Esophagus squamous epithelium (tissue), 5 donors: Measurements from ENCODE around the gene TRAPPC3L. TPM values are rescaled to one million over a fixed set of nuclear protein-coding genes. Genes with fewer than 3 reads are reported as not detected.

ENCODE experiments used
- DNase-seq: peaks from one replicate; lab custom pipeline; 2025; lab: John Stamatoyannopoulos, UW
- H3K27ac ChIP-seq, 4 donors: fragments of 200-600 bp; sonication (generic); one replicate each; pipeline ENCODE4 v1.5.1; 2016 to 2019; ENCODE audit warnings: mild to moderate bottlenecking in 1 of 4
- H3K27me3 ChIP-seq, 4 donors: fragments of 200-600 bp; sonication (generic); 1 replicate in 3 of 4; 2 replicates in 1 of 4; pipeline versions ENCODE4 v1.5.1 to v1.6.0; 2017 to 2021; ENCODE audit warnings: antibody characterized with exemption in 1 of 4
- H3K36me3 ChIP-seq, 3 donors: fragments of 200-600 bp; sonication (generic); one replicate each; pipeline ENCODE4 v1.5.1; 2016 to 2019
- H3K4me1 ChIP-seq, 3 donors: fragments of 200-600 bp; sonication (generic); one replicate each; pipeline ENCODE4 v1.5.1; 2017 to 2019
- H3K4me3 ChIP-seq, 4 donors: fragments of 200-600 bp; sonication (generic); 1 replicate in 3 of 4; 2 replicates in 1 of 4; pipeline ENCODE4 v1.5.1; 2016 to 2019; ENCODE audit warnings: mild to moderate bottlenecking in 2 of 4, moderate library complexity in 1 of 4
- H3K9me3 ChIP-seq, 3 donors: fragments of 200-600 bp; sonication (generic); one replicate each; pipeline ENCODE4 v1.5.1; 2016 to 2019
- CTCF ChIP-seq, 6 experiments: fragments of 450-650 bp in 4 of 6; fragments of 200-600 bp in 2 of 6; sonication (generic) in 2 of 6; IDR thresholded peaks; one replicate each; pipeline ENCODE4 v1.5.1; 2016 to 2019; ENCODE audit warnings: antibody characterized with exemption in 6 of 6, mild to moderate bottlenecking in 4 of 6, moderate library complexity in 4 of 6
- POLR2A ChIP-seq, 4 donors: fragments of 450-650 bp; IDR thresholded peaks; one replicate each; pipeline ENCODE4 v1.6.1; 2017; ENCODE audit warnings: antibody characterized with exemption in 4 of 4, mild to moderate bottlenecking in 4 of 4, moderate library complexity in 3 of 4
- WGBS, 2 donors: methylation state at CpG; one replicate each; pipeline ENCODE4 v1.1.5; 2018; 5-methylcytosine and 5-hydroxymethylcytosine counted together
- intact Hi-C: fragments of 100-400 bp; cut with DNase I; formaldehyde crosslinking; loops from one replicate; pipeline ENCODE4 v1.15.0; 2022
- total RNA-seq, 4 donors: library from RNA; depleted of rRNA; stranded (reverse); fragments of >200 nt; gene quantifications; one replicate each; pipeline ENCODE4 v1.1.0, GENCODE V29; 2016
- donor health status: DM: yes; HTN: yes; CAD: no.

TRAPPC3L gene
- total RNA-seq, 4 donors from 2014 or later: not detected

DNA sequence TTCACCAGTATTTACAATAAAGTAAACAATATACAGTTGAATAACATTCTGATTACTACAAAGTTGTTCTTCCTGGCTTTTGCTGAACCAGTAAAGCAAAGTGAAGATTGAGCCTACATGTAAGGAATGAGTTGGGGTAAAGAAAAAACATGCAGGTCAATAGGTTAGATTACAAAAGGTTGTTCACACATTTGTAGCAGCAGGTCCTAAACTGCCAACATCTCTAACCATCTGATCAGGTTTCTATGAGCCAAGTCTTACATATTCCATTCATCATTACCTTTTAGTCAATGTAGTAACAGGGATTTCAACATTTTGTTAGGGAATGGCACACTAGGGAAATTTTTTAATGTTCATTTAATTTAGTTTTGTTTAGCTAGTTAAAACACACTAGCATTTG is 93.6 kb downstream of the TRAPPC3L start:
- Histone ChIP-seq H3K27me3 (no peaks in the 10 kb centered on the region), H3K4me3 (no peak overlapping the region), H3K4me1 (peaks cover 0 to 14% (median 8%) of the 10 kb centered on the region in 3 donors), H3K27ac (no peak overlapping the region), H3K36me3 (no peaks in the 10 kb centered on the region), H3K9me3 (no peaks in the 10 kb centered on the region)
- intact Hi-C loops: no loop called here
- DNase-seq: no peak
- TF ChIP-seq POLR2A (IDR thresholded peaks at IDR 0.05) (no peak), CTCF (IDR thresholded peaks at IDR 0.05) (no peak)

DNA sequence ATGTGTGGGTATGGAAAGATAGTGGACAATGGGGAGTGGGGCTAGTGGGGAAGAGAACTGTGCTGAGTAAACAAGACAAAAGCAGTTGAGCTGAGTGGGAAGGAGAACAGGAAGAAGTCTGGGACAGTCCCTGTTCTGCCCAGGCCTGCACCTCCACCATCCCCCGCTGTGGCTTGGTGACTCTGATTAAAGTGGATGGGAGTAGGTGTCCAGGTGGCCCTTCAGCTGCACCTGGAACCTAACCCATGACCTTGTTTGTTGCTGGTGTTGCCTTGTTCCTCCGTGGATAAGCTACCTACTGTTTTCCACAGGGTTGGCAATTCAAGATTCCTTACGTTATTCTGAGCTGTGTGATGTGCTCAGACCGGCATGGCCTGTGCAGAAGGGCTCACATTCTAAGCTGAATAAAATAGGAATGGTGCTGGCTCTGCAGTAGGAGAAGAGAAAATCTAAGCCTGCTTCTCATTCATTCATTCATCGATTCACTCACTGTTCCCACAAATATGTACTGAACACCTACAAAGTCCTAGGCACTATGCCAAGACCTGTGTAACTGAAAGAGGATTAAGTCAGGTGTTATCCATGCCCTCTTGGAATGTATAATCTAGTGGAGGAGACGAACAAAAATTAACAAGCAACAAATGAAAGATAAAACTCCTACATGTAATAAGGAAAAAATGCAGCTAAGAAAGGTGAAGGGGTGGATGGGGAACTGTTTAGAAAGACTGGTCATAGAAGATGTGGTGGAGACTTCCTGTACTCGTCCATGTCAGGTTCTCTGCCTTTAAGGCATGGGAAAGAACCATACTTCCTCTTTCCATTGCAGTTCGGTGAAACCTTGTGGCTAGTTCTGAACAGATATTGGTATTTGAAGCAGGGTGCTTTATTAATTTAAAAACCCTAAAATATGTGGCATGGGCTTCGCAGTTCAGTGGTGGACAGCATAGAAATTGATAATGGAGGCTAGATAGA is 94.4 kb downstream of the TRAPPC3L start:
- Histone ChIP-seq H3K36me3 (no peaks in the 10 kb centered on the region), H3K27ac (peak overlapping the region in 1 of 4 donors; percentile 6), H3K27me3 (no peaks in the 10 kb centered on the region), H3K4me3 (no peak overlapping the region), H3K9me3 (no peaks in the 10 kb centered on the region), H3K4me1 (peaks cover 0 to 14% (median 8%) of the 10 kb centered on the region in 3 donors)
- no peak for TF ChIP-seq POLR2A (IDR thresholded peaks at IDR 0.05)
- TF ChIP-seq CTCF (IDR thresholded peaks at IDR 0.05): no peak
- no peak for DNase-seq
- intact Hi-C loops: no loop called here
- 36 to 43% methylated on average over 9 of the region's 9 CpGs for WGBS, 2 donors

DNA sequence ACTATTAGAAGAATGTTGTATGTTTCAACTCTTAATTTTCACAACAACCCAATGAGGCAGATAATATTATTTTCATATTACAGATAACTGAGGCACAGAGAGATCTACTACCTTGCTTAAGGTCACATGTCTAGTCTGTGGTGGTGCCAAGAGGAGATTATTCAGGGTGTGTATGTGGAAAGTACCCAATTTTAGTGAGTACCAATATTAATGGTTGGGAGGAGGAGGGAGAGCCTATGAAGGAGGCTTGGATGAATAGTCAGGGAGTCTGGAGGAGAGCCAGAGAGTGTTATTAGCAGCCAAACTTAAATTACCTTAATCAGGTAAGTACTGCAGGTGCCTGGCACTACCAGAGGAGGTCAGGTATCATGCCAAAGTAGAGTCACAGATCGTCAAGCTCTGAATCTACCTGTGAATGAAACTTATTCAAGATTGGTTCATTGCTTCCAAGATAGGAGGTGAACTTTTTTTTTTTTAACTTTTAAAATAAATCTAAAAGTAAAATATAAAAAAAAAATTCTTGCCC is 95.2 kb downstream of the TRAPPC3L start:
- H3K27ac ChIP-seq: no peak overlapping the region
- no peaks in the 10 kb centered on the region for H3K36me3 ChIP-seq
- H3K4me1 ChIP-seq: peaks cover 0 to 14% (median 8%) of the 10 kb centered on the region in 3 donors
- no peak for DNase-seq
- H3K4me3 ChIP-seq: no peak overlapping the region
- no peaks in the 10 kb centered on the region for H3K27me3 ChIP-seq
- intact Hi-C loops: no loop called here
- no peaks in the 10 kb centered on the region for H3K9me3 ChIP-seq
- 50 to 58% methylated on average over 1 of the region's 1 CpG for WGBS, 2 donors
- TF ChIP-seq CTCF (IDR thresholded peaks at IDR 0.05): no peak
- no peak for TF ChIP-seq POLR2A (IDR thresholded peaks at IDR 0.05)

GRCh38 chr6:116449565-116449964 is 95.9 kb downstream of the TRAPPC3L start:
- Histone ChIP-seq H3K4me1 (peaks cover 0 to 14% (median 8%) of the 10 kb centered on the region in 3 donors), H3K36me3 (no peaks in the 10 kb centered on the region), H3K27ac (no peak overlapping the region), H3K4me3 (no peak overlapping the region), H3K9me3 (no peaks in the 10 kb centered on the region), H3K27me3 (no peaks in the 10 kb centered on the region)
- no peak for TF ChIP-seq CTCF (IDR thresholded peaks at IDR 0.05)
- TF ChIP-seq POLR2A (IDR thresholded peaks at IDR 0.05): no peak
- intact Hi-C loops: no loop called here
- 79 to 100% methylated on average over 1 of the region's 1 CpG for WGBS, 2 donors
- no peak for DNase-seq

DNA sequence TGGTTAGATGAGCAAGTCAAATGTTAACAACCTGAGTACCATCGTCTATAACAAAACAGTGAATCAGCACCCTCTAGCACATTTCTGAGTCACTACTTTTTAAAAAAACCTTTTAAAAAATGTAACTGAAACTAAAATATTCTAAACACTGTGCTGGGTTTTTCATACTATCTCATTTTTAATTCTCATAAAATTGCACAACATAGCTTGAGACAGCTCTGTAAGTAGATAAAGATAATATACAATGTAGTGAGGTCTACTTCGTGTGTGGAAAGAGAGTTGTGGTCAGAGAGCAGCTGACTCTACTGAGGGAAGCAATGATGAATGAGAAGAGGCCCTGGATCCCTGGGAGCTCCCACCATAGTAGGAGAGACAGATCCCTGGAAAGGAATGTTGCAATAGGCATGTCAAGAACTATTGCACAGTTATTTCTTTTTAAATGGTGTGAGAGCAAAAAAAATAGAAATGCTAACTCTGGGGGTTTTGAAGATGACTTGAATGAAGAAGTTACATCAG is 97.9 kb downstream of the TRAPPC3L start:
- WGBS, 2 donors: 7 to 8% methylated on average over 2 of the region's 2 CpGs
- Histone ChIP-seq H3K36me3 (no peaks in the 10 kb centered on the region), H3K4me3 (no peak overlapping the region), H3K27me3 (no peaks in the 10 kb centered on the region), H3K9me3 (no peaks in the 10 kb centered on the region), H3K27ac (peak overlapping the region in 1 of 4 donors; percentile 13), H3K4me1 (peaks cover 0 to 14% (median 8%) of the 10 kb centered on the region in 3 donors)
- TF ChIP-seq POLR2A (IDR thresholded peaks at IDR 0.05): no peak
- no peak for DNase-seq
- intact Hi-C loops: no loop called here
